ENCODE measurements around the gene MACROD1. TPM values are rescaled to one million over a fixed set of nuclear protein-coding genes. Genes with fewer than 3 reads are reported as not detected.

MACROD1 gene
- total and polyA plus RNA-seq, 2 of the 13 experiments (the other 11 are each of a cell fraction or from before 2014, with no cell fraction given) = 23.1 to 34.5 TPM

- TF ChIP-seq LCORL (IDR thresholded peaks at IDR 0.05) (no peak), LCORL (CRISPR knock-in tag; IDR thresholded peaks at IDR 0.05) (no peak), MTA3 (CRISPR knock-in tag; IDR thresholded peaks at IDR 0.05) (no peak), TFAP4 (IDR thresholded peaks at IDR 0.05; ENCODE audit: borderline replicate concordance, low read depth) (no peak; the same call in 1 of the 2 replicates), ZNF430 (CRISPR knock-in tag; IDR thresholded peaks at IDR 0.05) (no peak), NFE2L1 (CRISPR knock-in tag; IDR thresholded peaks at IDR 0.05; ENCODE audit: borderline replicate concordance) (no peak), ZBTB20 (CRISPR knock-in tag; IDR thresholded peaks at IDR 0.05; ENCODE audit: borderline replicate concordance, low read depth) (0 out of 2 replicates have a peak, but pooled peaks have one; percentile 49), ZNF136 (CRISPR knock-in tag; IDR thresholded peaks at IDR 0.05; ENCODE audit: low read depth) (0 out of 2 replicates have a peak, but pooled peaks have one; percentile 16), ZNF235 (CRISPR knock-in tag; IDR thresholded peaks at IDR 0.05; ENCODE audit: borderline replicate concordance) (no peak), NFKB2 (CRISPR knock-in tag; IDR thresholded peaks at IDR 0.05; ENCODE audit: borderline replicate concordance) (no peak), MIER3 (CRISPR knock-in tag; IDR thresholded peaks at IDR 0.05; ENCODE audit: borderline replicate concordance) (no peak), ZNF775 (CRISPR knock-in tag; IDR thresholded peaks at IDR 0.05; ENCODE audit: borderline replicate concordance) (peak; percentile 40; the same call in 1 of the 2 replicates), ETV5 (CRISPR knock-in tag; IDR thresholded peaks at IDR 0.05; ENCODE audit: borderline replicate concordance) (peak; percentile 70), NR2C2 (CRISPR knock-in tag; IDR thresholded peaks at IDR 0.05; ENCODE audit: borderline replicate concordance) (0 out of 2 replicates have a peak, but pooled peaks have one; percentile 0), SRF (IDR thresholded peaks at IDR 0.05; ENCODE audit: low read depth, low read length) (peak; percentile 51), SIN3A (IDR thresholded peaks at IDR 0.05; ENCODE audit: borderline replicate concordance, low read depth, low read length) (peak; percentile 64; the same call in 1 of the 2 replicates), ZNF550 (CRISPR knock-in tag; IDR thresholded peaks at IDR 0.05; ENCODE audit: borderline replicate concordance) (no peak), HOXA3 (CRISPR knock-in tag; IDR thresholded peaks at IDR 0.05) (peak; percentile 60; the same call in 1 of the 2 replicates), ZSCAN9 (CRISPR knock-in tag; IDR thresholded peaks at IDR 0.05; ENCODE audit: borderline replicate concordance) (0 out of 2 replicates have a peak, but pooled peaks have one; percentile 68), ZNF549 (CRISPR knock-in tag; IDR thresholded peaks at IDR 0.05) (no peak), SIX4 (CRISPR knock-in tag; IDR thresholded peaks at IDR 0.05) (no peak), SP4 (CRISPR knock-in tag; IDR thresholded peaks at IDR 0.05) (peak; percentile 70; the same call in 1 of the 2 replicates), STAG1 (CRISPR knock-in tag; IDR thresholded peaks at IDR 0.05) (no peak), FOXA3 (CRISPR knock-in tag; IDR thresholded peaks at IDR 0.05) (peak; percentile 33), SOX5 (CRISPR knock-in tag; IDR thresholded peaks at IDR 0.05; ENCODE audit: borderline replicate concordance) (0 out of 2 replicates have a peak, but pooled peaks have one; percentile 43)
- TF ChIP-seq, protein P1, sequence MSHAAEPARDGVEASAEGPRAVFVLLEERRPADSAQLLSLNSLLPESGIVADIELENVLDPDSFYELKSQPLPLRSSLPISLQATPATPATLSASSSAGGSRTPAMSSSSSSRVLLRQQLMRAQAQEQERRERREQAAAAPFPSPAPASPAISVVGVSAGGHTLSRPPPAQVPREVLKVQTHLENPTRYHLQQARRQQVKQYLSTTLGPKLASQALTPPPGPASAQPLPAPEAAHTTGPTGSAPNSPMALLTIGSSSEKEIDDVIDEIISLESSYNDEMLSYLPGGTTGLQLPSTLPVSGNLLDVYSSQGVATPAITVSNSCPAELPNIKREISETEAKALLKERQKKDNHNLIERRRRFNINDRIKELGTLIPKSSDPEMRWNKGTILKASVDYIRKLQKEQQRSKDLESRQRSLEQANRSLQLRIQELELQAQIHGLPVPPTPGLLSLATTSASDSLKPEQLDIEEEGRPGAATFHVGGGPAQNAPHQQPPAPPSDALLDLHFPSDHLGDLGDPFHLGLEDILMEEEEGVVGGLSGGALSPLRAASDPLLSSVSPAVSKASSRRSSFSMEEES (CRISPR knock-in tag; IDR thresholded peaks at IDR 0.05) = 0 out of 2 replicates have a peak, but pooled peaks have one; percentile 66
- TF ChIP-seq, protein P2, sequence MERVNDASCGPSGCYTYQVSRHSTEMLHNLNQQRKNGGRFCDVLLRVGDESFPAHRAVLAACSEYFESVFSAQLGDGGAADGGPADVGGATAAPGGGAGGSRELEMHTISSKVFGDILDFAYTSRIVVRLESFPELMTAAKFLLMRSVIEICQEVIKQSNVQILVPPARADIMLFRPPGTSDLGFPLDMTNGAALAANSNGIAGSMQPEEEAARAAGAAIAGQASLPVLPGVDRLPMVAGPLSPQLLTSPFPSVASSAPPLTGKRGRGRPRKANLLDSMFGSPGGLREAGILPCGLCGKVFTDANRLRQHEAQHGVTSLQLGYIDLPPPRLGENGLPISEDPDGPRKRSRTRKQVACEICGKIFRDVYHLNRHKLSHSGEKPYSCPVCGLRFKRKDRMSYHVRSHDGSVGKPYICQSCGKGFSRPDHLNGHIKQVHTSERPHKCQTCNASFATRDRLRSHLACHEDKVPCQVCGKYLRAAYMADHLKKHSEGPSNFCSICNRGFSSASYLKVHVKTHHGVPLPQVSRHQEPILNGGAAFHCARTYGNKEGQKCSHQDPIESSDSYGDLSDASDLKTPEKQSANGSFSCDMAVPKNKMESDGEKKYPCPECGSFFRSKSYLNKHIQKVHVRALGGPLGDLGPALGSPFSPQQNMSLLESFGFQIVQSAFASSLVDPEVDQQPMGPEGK (CRISPR knock-in tag; IDR thresholded peaks at IDR 0.05) = no peak
Measured at GRCh38 chr11:64185693-64186491, 20.0 kb upstream of the MACROD1 start, which contains the start of gene STIP1 (continued).

Data from HepG2 (cell line).